ENCODE data around the gene PDAP1. TPM values are rescaled to one million over a fixed set of nuclear protein-coding genes. Genes with fewer than 3 reads are reported as not detected.

PDAP1 gene
- total and polyA plus RNA-seq, 2 of the 13 experiments (the other 11 are each of a cell fraction or from before 2014, with no cell fraction given), result 13.0 to 100 TPM

DNA sequence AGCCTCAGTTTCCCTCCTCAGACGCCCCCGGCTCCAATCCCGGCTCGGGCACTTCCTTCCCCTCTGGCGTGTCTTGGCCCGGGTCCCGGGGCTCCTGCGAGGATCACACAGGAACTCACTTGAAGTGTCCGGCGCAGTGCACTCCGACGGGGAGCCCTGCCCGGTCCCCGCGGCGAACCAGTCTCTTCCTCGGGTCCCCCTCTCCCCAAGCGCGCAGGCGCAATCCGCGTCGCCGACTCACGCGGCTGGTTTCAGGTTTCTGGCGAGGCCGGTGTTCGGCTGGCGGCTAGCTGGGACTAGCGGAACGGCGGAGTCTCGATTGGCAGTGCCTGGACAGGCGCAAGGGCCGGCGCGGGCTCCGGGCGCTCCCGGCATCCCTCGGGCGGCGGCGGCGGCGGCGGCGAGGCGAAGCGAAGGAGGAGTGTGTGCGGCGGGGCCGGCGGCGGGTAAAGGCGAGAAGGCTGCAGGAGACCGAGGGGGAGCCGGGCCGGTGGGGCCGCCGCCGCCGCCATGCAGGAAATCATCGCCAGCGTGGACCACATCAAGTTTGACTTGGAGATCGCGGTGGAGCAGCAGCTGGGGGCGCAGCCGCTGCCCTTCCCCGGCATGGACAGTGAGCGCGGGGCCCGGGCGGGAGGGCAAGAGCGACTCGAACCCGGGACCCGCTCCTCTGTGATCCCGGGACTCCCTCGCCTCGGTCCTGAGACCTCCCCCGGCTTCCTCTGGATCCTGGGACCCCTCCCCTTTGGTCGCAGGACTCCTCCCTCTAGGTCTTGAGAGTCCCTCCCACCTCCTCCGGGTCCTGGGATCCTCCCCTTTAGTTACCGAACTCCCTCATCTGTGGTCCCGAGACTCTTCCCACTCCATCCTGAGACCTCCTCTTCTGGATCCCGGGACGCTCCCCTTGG lies 30.4 kb upstream of the PDAP1 start, which contains the start of the genes CPSF4 and PTCD1:
Gene CPSF4 (plus strand): TSS at position 371 of the 908 bp plus-strand sequence. CDS start 140 bp downstream, at position 511.
Gene PTCD1 (minus strand): TSS at position 226 of the 908 bp plus-strand sequence. CDS start 3,556 bp downstream, outside the sequence.
- Histone ChIP-seq H2AFZ (ENCODE audit: low read length) (no peak within 1 kb of the TSS), H3K27ac (ENCODE audit: extremely low read length, insufficient read depth, low read length) (peak within 1 kb of the TSS; percentile 79), H3K9me3 (ENCODE audit: low read length) (no peaks in the 10 kb centered on the region), H3K4me2 (ENCODE audit: low read depth, low read length) (peak within 1 kb of the TSS; percentile 94), H3K27me3 (ENCODE audit: control insufficient read depth in 1 of 2, insufficient read depth in 2 of 2, low read length in 2 of 2) (peaks cover 0 to 3% of the 10 kb centered on the region in 2 experiments; a peak in 1 of 5 replicates), H3K79me2 (ENCODE audit: insufficient read depth, low read length) (peaks cover 33% of the 10 kb centered on the region), H3K4me1 (ENCODE audit: insufficient read depth, low read length) (peaks cover 28% of the 10 kb centered on the region), H4K20me1 (ENCODE audit: insufficient read depth, low read length) (0 out of 2 replicates have a peak, but pooled peaks cover 6% of the 10 kb centered on the region), H3K9ac (ENCODE audit: insufficient read depth, low read depth, low read length) (peak within 1 kb of the TSS; percentile 93), H3K4me3 (replicated peaks in 1 of 3; ENCODE audit: insufficient read depth in 1 of 3, low read depth in 2 of 3, low read length in 3 of 3) (peak within 1 kb of the TSS; percentile 79 to 100 (median 100)), H3K36me3 (replicated peaks in 1 of 2; ENCODE audit: control insufficient read depth in 1 of 2, insufficient read depth in 2 of 2, low read length in 2 of 2) (peaks cover 2 to 21% of the 10 kb centered on the region in 2 experiments; a peak in 3 of 5 replicates)
- CTCF ChIA-PET (ENCODE audit: low intra/inter-chr PET ratio, low total read pairs), result no interaction called here
- TSS peak; percentile 65 for BruUV-seq (replicated peaks)
- intact Hi-C loops (cut with micrococcal nuclease; ENCODE audit: unreplicated experiment), result no loop called here
- POLR2A ChIA-PET, result interaction anchor here (1.0 to 2.3 kb wide), 10 partner anchors 9 to 255 kb away, joined by 3 to 16 read pairs (median 4); partner anchors contain the start of genes ATP5MF, BUD31, PDAP1 and ZNF394
- in situ Hi-C loops (cut with HindIII; ENCODE audit: extremely low pct_ligation_motif_present, low pct_unique_long_range_greater_than_20kb), result no loop called here
- WGBS (ENCODE audit: low lambda C conversion rate), result 3% methylated on average over 6 of the region's 89 CpGs
- DNase-seq (ENCODE audit: low spot score), result peak; percentile 90
- FAIRE-seq, result peak; percentile 80
- ATAC-seq, result peak; percentile 96
- TF ChIP-seq NFE2L2 (IDR thresholded peaks at IDR 0.05; ENCODE audit: low read length) (no peak), KMT2A (CRISPR knock-in tag; IDR thresholded peaks at IDR 0.05) (peak; percentile 92), ZNF747 (CRISPR knock-in tag; IDR thresholded peaks at IDR 0.05; ENCODE audit: borderline replicate concordance) (peak; percentile 85; the same call in 1 of the 2 replicates), MZF1 (CRISPR knock-in tag; IDR thresholded peaks at IDR 0.05; ENCODE audit: borderline replicate concordance) (no peak), REXO4 (CRISPR knock-in tag; IDR thresholded peaks at IDR 0.05; ENCODE audit: borderline replicate concordance) (no peak), MATR3 (CRISPR knock-in tag; IDR thresholded peaks at IDR 0.05) (no peak), ZNF772 (CRISPR knock-in tag; IDR thresholded peaks at IDR 0.05) (peak; percentile 89), ZFP37 (CRISPR knock-in tag; IDR thresholded peaks at IDR 0.05; ENCODE audit: borderline replicate concordance) (0 out of 2 replicates have a peak, but pooled peaks have one; percentile 46), JUNB (CRISPR knock-in tag; IDR thresholded peaks at IDR 0.05; ENCODE audit: borderline replicate concordance) (no peak; the same call in 1 of the 2 replicates), PPARG (CRISPR knock-in tag; conservative IDR thresholded peaks at IDR 0.05) (peak; percentile 71), ZNF20 (CRISPR knock-in tag; IDR thresholded peaks at IDR 0.05) (no peak), KMT2B (CRISPR knock-in tag; IDR thresholded peaks at IDR 0.05) (peak; percentile 94), FIP1L1 (IDR thresholded peaks at IDR 0.05; ENCODE audit: borderline replicate concordance, insufficient read depth, low read depth, low read length) (no peak), ZNF484 (CRISPR knock-in tag; IDR thresholded peaks at IDR 0.05; ENCODE audit: borderline replicate concordance, low read depth) (no peak), TEAD3 (CRISPR knock-in tag; optimal IDR thresholded peaks at IDR 0.05; ENCODE audit: borderline replicate concordance) (no peak), ZNF263 (CRISPR knock-in tag; IDR thresholded peaks at IDR 0.05) (peak; percentile 93)
- TF ChIP-seq, protein P1, sequence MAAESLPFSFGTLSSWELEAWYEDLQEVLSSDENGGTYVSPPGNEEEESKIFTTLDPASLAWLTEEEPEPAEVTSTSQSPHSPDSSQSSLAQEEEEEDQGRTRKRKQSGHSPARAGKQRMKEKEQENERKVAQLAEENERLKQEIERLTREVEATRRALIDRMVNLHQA (CRISPR knock-in tag; IDR thresholded peaks at IDR 0.05), result no peak
- TF ChIP-seq, protein P2, sequence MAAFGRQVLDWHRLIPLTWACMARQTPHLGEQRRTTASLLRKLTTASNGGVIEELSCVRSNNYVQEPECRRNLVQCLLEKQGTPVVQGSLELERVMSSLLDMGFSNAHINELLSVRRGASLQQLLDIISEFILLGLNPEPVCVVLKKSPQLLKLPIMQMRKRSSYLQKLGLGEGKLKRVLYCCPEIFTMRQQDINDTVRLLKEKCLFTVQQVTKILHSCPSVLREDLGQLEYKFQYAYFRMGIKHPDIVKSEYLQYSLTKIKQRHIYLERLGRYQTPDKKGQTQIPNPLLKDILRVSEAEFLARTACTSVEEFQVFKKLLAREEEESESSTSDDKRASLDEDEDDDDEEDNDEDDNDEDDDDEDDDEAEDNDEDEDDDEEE (CRISPR knock-in tag; IDR thresholded peaks at IDR 0.05), result peak; percentile 63; the same call in 1 of the 2 replicates
- TF ChIP-seq, protein P3, sequence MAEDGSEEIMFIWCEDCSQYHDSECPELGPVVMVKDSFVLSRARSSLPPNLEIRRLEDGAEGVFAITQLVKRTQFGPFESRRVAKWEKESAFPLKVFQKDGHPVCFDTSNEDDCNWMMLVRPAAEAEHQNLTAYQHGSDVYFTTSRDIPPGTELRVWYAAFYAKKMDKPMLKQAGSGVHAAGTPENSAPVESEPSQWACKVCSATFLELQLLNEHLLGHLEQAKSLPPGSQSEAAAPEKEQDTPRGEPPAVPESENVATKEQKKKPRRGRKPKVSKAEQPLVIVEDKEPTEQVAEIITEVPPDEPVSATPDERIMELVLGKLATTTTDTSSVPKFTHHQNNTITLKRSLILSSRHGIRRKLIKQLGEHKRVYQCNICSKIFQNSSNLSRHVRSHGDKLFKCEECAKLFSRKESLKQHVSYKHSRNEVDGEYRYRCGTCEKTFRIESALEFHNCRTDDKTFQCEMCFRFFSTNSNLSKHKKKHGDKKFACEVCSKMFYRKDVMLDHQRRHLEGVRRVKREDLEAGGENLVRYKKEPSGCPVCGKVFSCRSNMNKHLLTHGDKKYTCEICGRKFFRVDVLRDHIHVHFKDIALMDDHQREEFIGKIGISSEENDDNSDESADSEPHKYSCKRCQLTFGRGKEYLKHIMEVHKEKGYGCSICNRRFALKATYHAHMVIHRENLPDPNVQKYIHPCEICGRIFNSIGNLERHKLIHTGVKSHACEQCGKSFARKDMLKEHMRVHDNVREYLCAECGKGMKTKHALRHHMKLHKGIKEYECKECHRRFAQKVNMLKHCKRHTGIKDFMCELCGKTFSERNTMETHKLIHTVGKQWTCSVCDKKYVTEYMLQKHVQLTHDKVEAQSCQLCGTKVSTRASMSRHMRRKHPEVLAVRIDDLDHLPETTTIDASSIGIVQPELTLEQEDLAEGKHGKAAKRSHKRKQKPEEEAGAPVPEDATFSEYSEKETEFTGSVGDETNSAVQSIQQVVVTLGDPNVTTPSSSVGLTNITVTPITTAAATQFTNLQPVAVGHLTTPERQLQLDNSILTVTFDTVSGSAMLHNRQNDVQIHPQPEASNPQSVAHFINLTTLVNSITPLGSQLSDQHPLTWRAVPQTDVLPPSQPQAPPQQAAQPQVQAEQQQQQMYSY (CRISPR knock-in tag; IDR thresholded peaks at IDR 0.05), result no peak
